ENCODE results near the gene ST6GALNAC3. TPM values are rescaled to one million over a fixed set of nuclear protein-coding genes. Genes with fewer than 3 reads are reported as not detected.
"Not testable (repeated sequence)": the region's sequence is repeated elsewhere in the genome, so short reads cannot be mapped to it uniquely, and the experiment has no call there.

ST6GALNAC3 gene
- total RNA-seq, 1 experiment from 2014 or later: 4.1 TPM

- Histone ChIP-seq H3K36me3 (replicated peaks; ENCODE audit: control insufficient read depth, insufficient read depth, low read length) (no peaks in the 10 kb centered on the region), H3K27me3 (ENCODE audit: control insufficient read depth, insufficient read depth, low read length) (no peaks in the 10 kb centered on the region), H3K4me3 (ENCODE audit: insufficient read depth, low read depth, low read length) (no peak overlapping the region)
- no peak for DNase-seq
Measured at GRCh38 chr1:76106251-76106650, 31.7 kb downstream of the ST6GALNAC3 start.

DNA sequence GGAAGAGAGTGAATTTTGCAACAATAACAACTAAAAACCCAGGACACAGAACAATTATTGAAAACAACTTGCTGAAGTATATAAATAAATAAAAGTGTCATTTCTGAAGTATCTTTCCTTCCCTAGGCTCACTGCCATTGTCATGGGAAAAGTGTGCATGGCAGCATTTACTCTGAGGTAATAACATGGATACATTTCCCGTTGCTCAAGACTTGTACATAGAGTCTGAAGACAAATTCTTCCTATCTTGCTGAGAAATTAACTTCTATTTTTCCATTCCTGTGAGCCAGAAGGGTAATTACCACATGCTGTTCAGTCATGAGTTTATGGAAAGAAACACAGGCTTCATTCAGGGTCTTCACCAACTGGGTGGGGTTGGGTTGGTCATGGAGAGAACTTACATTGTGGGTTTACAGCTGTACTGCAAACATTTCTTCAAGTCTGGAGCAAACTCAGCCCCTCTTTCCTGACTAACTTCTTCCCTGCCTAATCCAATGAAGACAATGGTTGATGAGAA, 32.2 kb downstream of the ST6GALNAC3 start:
- no peak overlapping the region for H3K4me3 ChIP-seq (ENCODE audit: insufficient read depth, low read depth, low read length)
- no peaks in the 10 kb centered on the region for H3K36me3 ChIP-seq (replicated peaks; ENCODE audit: control insufficient read depth, insufficient read depth, low read length)
- DNase-seq: no peak
- H3K27me3 ChIP-seq (ENCODE audit: control insufficient read depth, insufficient read depth, low read length): no peaks in the 10 kb centered on the region

DNA sequence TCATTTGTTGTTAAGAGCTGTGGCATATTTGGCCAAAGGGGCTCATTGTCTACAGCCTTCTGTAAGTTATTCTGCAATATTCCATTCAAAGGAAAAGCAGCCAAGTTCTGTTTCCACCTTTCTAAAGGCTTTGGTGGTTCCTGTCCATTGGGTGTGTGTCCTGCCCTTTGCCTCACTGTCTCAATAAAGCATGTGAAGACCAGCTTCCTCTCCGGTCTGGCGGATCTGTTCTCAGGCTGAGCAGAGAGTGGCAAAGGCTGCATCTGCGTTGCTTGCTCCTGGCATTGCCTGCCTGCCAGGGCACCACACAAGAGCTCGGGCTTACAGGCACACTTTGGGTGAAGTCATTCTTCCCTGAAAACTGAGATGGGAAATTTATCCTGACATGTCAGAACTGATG, 34.9 kb downstream of the ST6GALNAC3 start:
- no peak for DNase-seq
- Histone ChIP-seq H3K27me3 (ENCODE audit: control insufficient read depth, insufficient read depth, low read length) (no peaks in the 10 kb centered on the region), H3K4me3 (ENCODE audit: insufficient read depth, low read depth, low read length) (no peak overlapping the region), H3K36me3 (replicated peaks; ENCODE audit: control insufficient read depth, insufficient read depth, low read length) (no peaks in the 10 kb centered on the region)

DNA sequence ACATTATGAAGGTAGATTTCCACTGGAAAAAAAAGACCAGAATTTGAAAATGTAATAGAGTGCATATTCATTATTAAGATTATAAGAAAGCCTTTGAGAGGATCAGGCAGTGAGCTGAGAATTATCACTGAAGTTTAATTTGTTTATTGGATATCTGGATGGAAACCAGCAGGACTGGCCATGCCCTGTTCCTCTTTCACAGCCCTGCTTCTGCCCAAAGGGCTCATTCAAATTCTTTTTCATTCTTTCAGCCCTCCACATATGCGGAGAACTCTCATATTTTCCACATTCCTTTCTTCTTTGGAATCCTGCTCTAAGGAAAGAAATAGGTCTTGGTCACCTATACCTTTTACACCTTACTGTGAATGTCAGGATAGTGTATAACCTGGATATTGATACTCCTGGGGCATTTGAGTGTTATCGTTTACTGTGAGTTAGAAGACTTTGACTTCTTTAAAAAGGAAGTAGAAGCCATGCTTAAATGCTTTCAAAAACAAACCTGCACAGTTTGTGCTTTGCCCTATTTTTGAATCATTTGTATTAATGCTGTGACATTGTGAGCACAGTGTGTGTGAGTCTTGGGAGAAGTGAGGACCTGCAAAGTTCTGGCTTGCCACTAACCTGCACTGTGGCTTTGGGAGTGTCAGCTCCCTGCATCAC, 35.5 kb downstream of the ST6GALNAC3 start:
- H3K36me3 ChIP-seq (replicated peaks; ENCODE audit: control insufficient read depth, insufficient read depth, low read length): no peaks in the 10 kb centered on the region
- no peak for DNase-seq
- H3K27me3 ChIP-seq (ENCODE audit: control insufficient read depth, insufficient read depth, low read length): no peaks in the 10 kb centered on the region
- no peak overlapping the region for H3K4me3 ChIP-seq (ENCODE audit: insufficient read depth, low read depth, low read length)

- DNase-seq: no peak
- Histone ChIP-seq H3K36me3 (replicated peaks; ENCODE audit: control insufficient read depth, insufficient read depth, low read length) (no peaks in the 10 kb centered on the region), H3K27me3 (ENCODE audit: control insufficient read depth, insufficient read depth, low read length) (no peaks in the 10 kb centered on the region), H3K4me3 (ENCODE audit: insufficient read depth, low read depth, low read length) (no peak overlapping the region)
Measured at GRCh38 chr1:76110666-76111065, 36.1 kb downstream of the ST6GALNAC3 start.

DNA sequence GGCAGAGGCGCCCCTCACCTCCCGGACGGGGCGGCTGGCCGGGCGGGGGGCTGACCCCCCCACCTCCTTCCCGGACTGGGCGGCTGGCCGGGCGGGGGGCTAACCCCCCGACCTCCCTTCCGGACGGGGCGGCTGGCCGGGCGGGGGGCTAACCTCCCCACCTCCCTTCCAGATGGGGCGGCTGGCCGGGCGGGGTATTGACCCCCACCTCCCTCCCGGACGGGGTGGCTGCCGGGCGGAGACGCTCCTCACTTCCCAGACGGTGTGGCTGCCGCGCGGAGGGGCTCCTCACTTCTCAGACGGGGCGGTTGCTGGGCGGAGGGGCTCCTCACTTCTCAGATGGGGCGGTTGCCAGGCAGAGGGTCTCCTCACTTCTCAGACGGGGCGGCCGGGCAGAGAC, 37.8 kb downstream of the ST6GALNAC3 start:
- H3K4me3 ChIP-seq (ENCODE audit: insufficient read depth, low read depth, low read length); DNase-seq; H3K27me3 ChIP-seq (ENCODE audit: control insufficient read depth, insufficient read depth, low read length); H3K36me3 ChIP-seq (replicated peaks; ENCODE audit: control insufficient read depth, insufficient read depth, low read length): not testable (repeated sequence)

- Histone ChIP-seq H3K4me3 (ENCODE audit: insufficient read depth, low read depth, low read length) (no peak overlapping the region), H3K27me3 (ENCODE audit: control insufficient read depth, insufficient read depth, low read length) (no peaks in the 10 kb centered on the region), H3K36me3 (replicated peaks; ENCODE audit: control insufficient read depth, insufficient read depth, low read length) (no peaks in the 10 kb centered on the region)
- no peak for DNase-seq
Measured at GRCh38 chr1:76113446-76113845, 38.9 kb downstream of the ST6GALNAC3 start.

DNA sequence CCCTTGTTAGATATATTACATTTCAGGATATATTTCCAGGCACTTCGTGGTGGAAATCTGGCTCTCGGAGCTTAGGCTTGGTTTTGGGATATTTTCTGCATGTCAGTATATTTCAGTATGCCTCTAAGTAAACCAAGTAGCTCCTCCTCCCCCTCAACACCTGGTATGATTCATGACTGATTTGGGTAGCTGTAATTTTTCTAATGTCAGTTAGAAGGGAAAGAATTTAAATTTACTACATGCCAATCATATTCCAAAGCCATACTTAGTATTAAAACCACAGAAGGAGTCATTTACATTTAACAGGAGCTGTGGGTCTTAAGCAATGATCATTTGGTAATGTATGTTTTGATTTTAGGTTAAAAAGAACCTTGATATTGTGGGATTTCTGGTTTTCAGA, 40.6 kb downstream of the ST6GALNAC3 start:
- H3K4me3 ChIP-seq (ENCODE audit: insufficient read depth, low read depth, low read length): no peak overlapping the region
- no peaks in the 10 kb centered on the region for H3K27me3 ChIP-seq (ENCODE audit: control insufficient read depth, insufficient read depth, low read length)
- DNase-seq: no peak
- H3K36me3 ChIP-seq (replicated peaks; ENCODE audit: control insufficient read depth, insufficient read depth, low read length): no peaks in the 10 kb centered on the region

DNA sequence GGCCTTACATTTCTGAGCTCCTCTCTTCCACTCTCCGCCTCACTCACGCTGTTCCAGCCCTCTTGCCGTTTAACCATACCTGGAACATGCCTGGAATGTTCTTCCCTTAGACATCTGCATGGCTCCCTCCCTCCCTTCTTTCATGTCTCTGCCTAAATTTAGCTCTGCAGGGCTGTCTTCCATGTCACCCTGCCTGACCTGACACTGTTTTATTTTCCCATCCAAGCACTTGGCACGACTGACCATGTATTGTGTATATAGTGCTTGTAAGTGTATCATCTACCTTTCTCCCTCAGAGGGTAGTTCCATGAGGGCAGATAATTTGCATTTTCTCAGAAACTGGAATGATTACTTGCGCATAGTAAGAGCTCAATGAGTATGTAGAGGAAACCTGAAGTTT, 47.3 kb downstream of the ST6GALNAC3 start:
- Histone ChIP-seq H3K27me3 (ENCODE audit: control insufficient read depth, insufficient read depth, low read length) (no peaks in the 10 kb centered on the region), H3K4me3 (ENCODE audit: insufficient read depth, low read depth, low read length) (no peak overlapping the region), H3K36me3 (replicated peaks; ENCODE audit: control insufficient read depth, insufficient read depth, low read length) (no peaks in the 10 kb centered on the region)
- no peak for DNase-seq

DNA sequence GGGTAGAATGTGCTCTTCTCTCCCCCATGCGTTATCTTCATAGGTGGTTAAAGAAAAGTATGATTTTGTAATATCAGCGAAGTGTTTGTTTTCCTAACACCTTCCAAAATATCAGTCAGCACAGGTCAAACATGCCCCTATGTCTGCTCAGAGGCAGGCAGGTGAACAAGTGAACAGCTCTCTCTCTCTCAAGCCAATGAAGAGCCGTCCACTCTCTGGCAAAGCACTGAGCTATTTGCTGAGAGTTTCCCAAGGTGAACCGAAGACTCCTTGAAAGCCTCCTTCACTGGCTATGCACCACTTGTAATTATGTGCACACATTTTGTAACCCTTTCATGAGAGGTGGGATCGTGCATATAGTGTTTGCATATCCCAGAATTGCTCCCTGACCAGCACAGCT, 47.7 kb downstream of the ST6GALNAC3 start:
- no peak for DNase-seq
- Histone ChIP-seq H3K27me3 (ENCODE audit: control insufficient read depth, insufficient read depth, low read length) (no peaks in the 10 kb centered on the region), H3K36me3 (replicated peaks; ENCODE audit: control insufficient read depth, insufficient read depth, low read length) (no peaks in the 10 kb centered on the region)

GRCh38 chr1:76123411-76124064, 49.0 kb downstream of the ST6GALNAC3 start:
- DNase-seq; H3K4me3 ChIP-seq (ENCODE audit: insufficient read depth, low read depth, low read length); H3K36me3 ChIP-seq (replicated peaks; ENCODE audit: control insufficient read depth, insufficient read depth, low read length); H3K27me3 ChIP-seq (ENCODE audit: control insufficient read depth, insufficient read depth, low read length): not testable (repeated sequence)

More for the DNA sequence above, 47.7 kb downstream of the ST6GALNAC3 start:
- H3K4me3 ChIP-seq (ENCODE audit: insufficient read depth, low read depth, low read length): no peak overlapping the region

- DNase-seq: no peak
- no peaks in the 10 kb centered on the region for H3K27me3 ChIP-seq (ENCODE audit: control insufficient read depth, insufficient read depth, low read length)
Measured at GRCh38 chr1:76124196-76124595, 49.6 kb downstream of the ST6GALNAC3 start.

GRCh38 chr1:76125473-76126219, 51.1 kb downstream of the ST6GALNAC3 start:
- Histone ChIP-seq H3K36me3 (replicated peaks; ENCODE audit: control insufficient read depth, insufficient read depth, low read length) (no peaks in the 10 kb centered on the region), H3K27me3 (ENCODE audit: control insufficient read depth, insufficient read depth, low read length) (no peaks in the 10 kb centered on the region), H3K4me3 (ENCODE audit: insufficient read depth, low read depth, low read length) (no peak overlapping the region)
- no peak for DNase-seq

More at GRCh38 chr1:76124196-76124595, 49.6 kb downstream of the ST6GALNAC3 start:
- Histone ChIP-seq H3K4me3 (ENCODE audit: insufficient read depth, low read depth, low read length) (no peak overlapping the region), H3K36me3 (replicated peaks; ENCODE audit: control insufficient read depth, insufficient read depth, low read length) (no peaks in the 10 kb centered on the region)

- H3K27me3 ChIP-seq (ENCODE audit: control insufficient read depth, insufficient read depth, low read length): no peaks in the 10 kb centered on the region
- no peak overlapping the region for H3K4me3 ChIP-seq (ENCODE audit: insufficient read depth, low read depth, low read length)
- H3K36me3 ChIP-seq (replicated peaks; ENCODE audit: control insufficient read depth, insufficient read depth, low read length): no peaks in the 10 kb centered on the region
- DNase-seq: no peak
Measured at GRCh38 chr1:76128096-76128495, 53.5 kb downstream of the ST6GALNAC3 start.

- no peak for DNase-seq
- Histone ChIP-seq H3K27me3 (ENCODE audit: control insufficient read depth, insufficient read depth, low read length) (no peaks in the 10 kb centered on the region), H3K4me3 (ENCODE audit: insufficient read depth, low read depth, low read length) (no peak overlapping the region), H3K36me3 (replicated peaks; ENCODE audit: control insufficient read depth, insufficient read depth, low read length) (no peaks in the 10 kb centered on the region)
Measured at GRCh38 chr1:76129731-76130130, 55.2 kb downstream of the ST6GALNAC3 start.
